IMR-90 (cell line): Measurements from ENCODE around the gene PDE4B. TPM values are rescaled to one million over a fixed set of nuclear protein-coding genes. Genes with fewer than 3 reads are reported as not detected.

Experiments
- ATAC-seq: fragments of 200-7000 bp; cut with Tn5 transposase; 2 replicates; pipeline ENCODE4 v1.9.1; 2020; ENCODE audit warnings: low read depth, mild to moderate bottlenecking, moderate library complexity
- BruUV-seq: library from RNA; stranded (reverse); fragments of 400-500 nt; replicated peaks from 2 replicates; lab custom pipeline; 2021; lab: Mats Ljungman, UMichigan
- CTCF ChIA-PET: fragments of 300-600 bp; formaldehyde crosslinking; extraction: SDS; loops from one replicate; lab custom pipeline; 2021; ENCODE audit warnings: antibody characterized with exemption; lab: Yijun Ruan, JAX
- POLR2A ChIA-PET: fragments of 300-600 bp; sonication (Branson Sonifier 250); formaldehyde crosslinking; loops from one replicate; lab custom pipeline; 2022; ENCODE audit warnings: antibody characterized with exemption; ENCODE audit not compliant: unreplicated experiment; lab: Charles Lee
- DNase-seq: peaks from one replicate; pipeline ENCODE4 v3.0.0; 2013
- H2AFZ ChIP-seq: replicated peaks from 2 replicates; pipeline ENCODE3; 2013; ENCODE audit warnings: low read length, mild to moderate bottlenecking; ENCODE audit not compliant: poor library complexity
- H2AK5ac ChIP-seq: 2 replicates; pipeline ENCODE4 v1.6.1; 2013; ENCODE audit warnings: low read depth, low read length, inconsistent platforms
- H2AK9ac ChIP-seq: replicated peaks from 2 replicates; pipeline ENCODE3; 2013; ENCODE audit warnings: mild to moderate bottlenecking, low read depth, low read length, moderate library complexity; ENCODE audit not compliant: poor library complexity
- H2BK120ac ChIP-seq: 2 replicates; pipeline ENCODE4 v1.6.1; 2013; ENCODE audit warnings: low read depth, low read length, inconsistent platforms
- H2BK15ac ChIP-seq: 3 replicates; pipeline ENCODE4 v1.6.1; 2013; ENCODE audit warnings: low read depth, low read length, inconsistent platforms
- H2BK20ac ChIP-seq: 2 replicates; pipeline ENCODE4 v1.6.1; 2013; ENCODE audit warnings: low read depth, mild to moderate bottlenecking, inconsistent platforms, low read length, moderate library complexity
- H2BK5ac ChIP-seq: 2 replicates; pipeline ENCODE4 v1.6.1; 2013; ENCODE audit warnings: mild to moderate bottlenecking, low read depth, low read length, inconsistent platforms; ENCODE audit not compliant: poor library complexity, severe bottlenecking
- H3K14ac ChIP-seq: replicated peaks from 2 replicates; pipeline ENCODE4 v1.6.1; 2013; ENCODE audit warnings: low read depth, low read length, inconsistent platforms
- H3K18ac ChIP-seq: 2 replicates; pipeline ENCODE4 v1.6.1; 2013; ENCODE audit warnings: low read depth, low read length, control low read depth
- H3K23ac ChIP-seq: 2 replicates; pipeline ENCODE4 v1.6.1; 2013; ENCODE audit warnings: low read depth, low read length, inconsistent platforms
- H3K27ac ChIP-seq: 2 replicates; pipeline ENCODE4 v1.5.1; 2013; ENCODE audit warnings: mild to moderate bottlenecking, control low read depth, low read length; ENCODE audit not compliant: insufficient read depth
- H3K27me3 ChIP-seq: 2 replicates; pipeline ENCODE4 v1.6.1; 2013; ENCODE audit warnings: low read length; ENCODE audit not compliant: control insufficient read depth, insufficient read depth
- H3K36me3 ChIP-seq: 2 replicates; pipeline ENCODE4 v1.6.1; 2013; ENCODE audit warnings: low read length, mixed read lengths; ENCODE audit not compliant: control insufficient read depth, insufficient read depth
- H3K4ac ChIP-seq: 2 replicates; pipeline ENCODE4 v1.6.1; 2013; ENCODE audit warnings: low read depth, low read length, inconsistent platforms
- H3K4me1 ChIP-seq: 2 replicates; pipeline ENCODE4 v1.6.1; 2013; ENCODE audit warnings: low read length, mixed read lengths; ENCODE audit not compliant: control insufficient read depth, insufficient read depth
- H3K4me2 ChIP-seq: 2 replicates; pipeline ENCODE4 v1.6.1; 2013; ENCODE audit warnings: low read depth, mild to moderate bottlenecking, control low read depth, low read length, moderate library complexity
- H3K4me3 ChIP-seq: 2 replicates; pipeline ENCODE4 v1.5.1; 2013; ENCODE audit warnings: low read depth, mild to moderate bottlenecking, control low read depth, low read length, moderate library complexity; ENCODE audit not compliant: insufficient read depth
- H3K56ac ChIP-seq: 2 replicates; pipeline ENCODE4 v1.6.1; 2013; ENCODE audit warnings: low read length, inconsistent platforms; ENCODE audit not compliant: insufficient read depth; ENCODE audit errors: extremely low read depth
- H3K79me1 ChIP-seq, 2 experiments: 2 replicates each; pipeline ENCODE4 v1.6.1; 2013; ENCODE audit warnings: low read length in 2 of 2, inconsistent platforms in 1 of 2, low read depth in 1 of 2
- H3K9ac ChIP-seq: 2 replicates; pipeline ENCODE4 v1.6.1; 2013; ENCODE audit warnings: low read depth, low read length, control low read depth
- H3K9me1 ChIP-seq: 2 replicates; pipeline ENCODE4 v1.6.1; 2013; ENCODE audit warnings: low read length, inconsistent platforms; ENCODE audit not compliant: insufficient read depth
- H3K9me3 ChIP-seq: 2 replicates; pipeline ENCODE4 v1.6.1; 2013; ENCODE audit warnings: low read length; ENCODE audit not compliant: control insufficient read depth, insufficient read depth
- H4K20me1 ChIP-seq: 2 replicates; pipeline ENCODE4 v1.6.1; 2013; ENCODE audit warnings: low read length, inconsistent platforms; ENCODE audit not compliant: insufficient read depth
- H4K5ac ChIP-seq: 2 replicates; pipeline ENCODE4 v1.6.1; 2013; ENCODE audit warnings: mild to moderate bottlenecking, low read depth, low read length, control low read depth
- H4K8ac ChIP-seq, 2 experiments: 2 replicates each; pipeline ENCODE4 v1.6.1; 2013; ENCODE audit warnings: low read depth in 2 of 2, low read length in 2 of 2, control low read depth in 1 of 2, inconsistent platforms in 1 of 2
- H4K91ac ChIP-seq: 2 replicates; pipeline ENCODE4 v1.6.1; 2013; ENCODE audit warnings: low read depth, low read length, inconsistent platforms; ENCODE audit not compliant: insufficient read depth
- BHLHE40 ChIP-seq: fragments of 150-350 bp; IDR thresholded peaks from 2 replicates; pipeline ENCODE4 v1.6.1; 2016; ENCODE audit warnings: mild to moderate bottlenecking, low read depth, low read length
- MXI1 ChIP-seq: IDR thresholded peaks from 2 replicates; pipeline ENCODE4 v1.6.1; 2012; ENCODE audit warnings: low read depth, mild to moderate bottlenecking, low read length, moderate library complexity, borderline replicate concordance
- RCOR1 ChIP-seq: IDR thresholded peaks from 2 replicates; pipeline ENCODE4 v1.6.1; 2012; ENCODE audit warnings: mild to moderate bottlenecking, low read length, improper control_type of control experiment; ENCODE audit not compliant: insufficient replicate concordance
- WGBS, 2 experiments: methylation state at CpG; one replicate each; pipeline versions ENCODE4 v1.1.5 to v1.1.7; 2013; ENCODE audit warnings: missing lambda C conversion rate in 2 of 2; ENCODE audit not compliant: insufficient read length in 1 of 2; ENCODE audit errors: extremely low coverage in 2 of 2; 5-methylcytosine and 5-hydroxymethylcytosine counted together
- dilution Hi-C: fragments of 300-500 bp; cut with HindIII; formaldehyde crosslinking; loops from one replicate; pipeline ENCODE4 v1.14.3; 2018; ENCODE audit warnings: low sequenced_read_pairs; ENCODE audit not compliant: unreplicated experiment
- in situ Hi-C: fragments of 300-500 bp; cut with MboI; formaldehyde crosslinking; loops from 3 replicates; pipeline ENCODE4 v1.14.3; 2019; ENCODE audit warnings: low sequenced_read_pairs, inconsistent platforms, mixed read lengths
- intact Hi-C: fragments of 100-400 bp; cut with micrococcal nuclease; formaldehyde crosslinking; loops from 2 replicates; pipeline ENCODE4 v1.10.0; 2022
- polyA plus RNA-seq, 3 experiments: library from polyadenylated mRNA; depleted of rRNA; stranded (reverse); fragments of >200 nt; gene quantifications; 2 replicates each; pipeline ENCODE4 v1.2.3, GENCODE V29; 2012; ENCODE audit warnings: low replicate concordance in 1 of 3
- total RNA-seq: library from RNA; depleted of rRNA; stranded (reverse); fragments of >200 nt; gene quantifications from 2 replicates; pipeline ENCODE4 v1.2.3, GENCODE V29; 2012
- TF ChIP-seq, protein P1 (sequence below): conservative IDR thresholded peaks from 2 replicates; pipeline ENCODE4 v1.5.1; 2012; ENCODE audit warnings: mild to moderate bottlenecking, low read depth, low read length, improper control_type of control experiment

The PDE4B gene
- total and polyA plus RNA-seq, 2 of the 4 experiments (the other 2 are of a cell fraction): 5.8 to 21.3 TPM

DNA sequence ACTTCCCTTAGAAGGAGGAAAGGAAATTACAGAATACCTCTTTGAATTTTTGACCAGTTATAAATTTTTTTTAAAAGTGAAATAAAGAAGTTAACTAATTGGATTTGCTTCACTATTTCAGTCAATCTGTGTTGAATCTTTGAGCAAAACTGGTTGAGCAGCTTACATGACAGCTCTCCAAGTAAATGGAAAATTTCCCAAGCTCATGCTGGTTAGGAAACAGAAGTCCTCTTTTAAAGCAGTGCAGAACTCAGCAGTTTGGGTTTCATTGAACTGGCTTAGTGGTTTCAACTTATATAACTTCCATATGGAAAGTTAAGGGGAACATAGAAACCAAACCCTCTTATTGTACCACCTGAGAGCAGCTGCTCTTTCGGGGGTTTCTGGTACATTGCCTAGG, 250.5 kb downstream of the PDE4B start:
- Histone ChIP-seq H3K9me1 (no peaks in the 10 kb centered on the region), H3K4ac (no peak overlapping the region), H3K4me2 (no peak overlapping the region), H2AK5ac (no peak overlapping the region), H2BK15ac (no peak overlapping the region), H3K4me1 (no peaks in the 10 kb centered on the region), H2AFZ (no peak overlapping the region), H3K79me1 (no peaks in the 10 kb centered on the region), H3K27ac (no peak overlapping the region), H2AK9ac (no peak overlapping the region), H3K4me3 (no peak overlapping the region), H3K36me3 (no peaks in the 10 kb centered on the region), H2BK20ac (no peak overlapping the region), H3K14ac (no peak overlapping the region), H3K9me3 (no peaks in the 10 kb centered on the region), H2BK5ac (no peak overlapping the region), H3K23ac (no peak overlapping the region), H2BK120ac (no peak overlapping the region), H3K18ac (no peak overlapping the region), H3K9ac (no peak overlapping the region), H3K27me3 (no peaks in the 10 kb centered on the region; the same call in 1 of the 2 replicates), H4K8ac (no peak overlapping the region), H4K91ac (no peak overlapping the region), H3K56ac (no peak overlapping the region), H4K20me1 (no peaks in the 10 kb centered on the region), H4K5ac (no peak overlapping the region)
- intact Hi-C loops (no loop called here), in situ Hi-C loops (no loop called here), dilution Hi-C loops (no loop called here)
- TF ChIP-seq, protein P1, sequence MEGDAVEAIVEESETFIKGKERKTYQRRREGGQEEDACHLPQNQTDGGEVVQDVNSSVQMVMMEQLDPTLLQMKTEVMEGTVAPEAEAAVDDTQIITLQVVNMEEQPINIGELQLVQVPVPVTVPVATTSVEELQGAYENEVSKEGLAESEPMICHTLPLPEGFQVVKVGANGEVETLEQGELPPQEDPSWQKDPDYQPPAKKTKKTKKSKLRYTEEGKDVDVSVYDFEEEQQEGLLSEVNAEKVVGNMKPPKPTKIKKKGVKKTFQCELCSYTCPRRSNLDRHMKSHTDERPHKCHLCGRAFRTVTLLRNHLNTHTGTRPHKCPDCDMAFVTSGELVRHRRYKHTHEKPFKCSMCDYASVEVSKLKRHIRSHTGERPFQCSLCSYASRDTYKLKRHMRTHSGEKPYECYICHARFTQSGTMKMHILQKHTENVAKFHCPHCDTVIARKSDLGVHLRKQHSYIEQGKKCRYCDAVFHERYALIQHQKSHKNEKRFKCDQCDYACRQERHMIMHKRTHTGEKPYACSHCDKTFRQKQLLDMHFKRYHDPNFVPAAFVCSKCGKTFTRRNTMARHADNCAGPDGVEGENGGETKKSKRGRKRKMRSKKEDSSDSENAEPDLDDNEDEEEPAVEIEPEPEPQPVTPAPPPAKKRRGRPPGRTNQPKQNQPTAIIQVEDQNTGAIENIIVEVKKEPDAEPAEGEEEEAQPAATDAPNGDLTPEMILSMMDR: no peak
- TF ChIP-seq BHLHE40: no peak
- no peak for TF ChIP-seq RCOR1
- TF ChIP-seq MXI1: no peak
- ATAC-seq (no peak), DNase-seq (no peak)
- ChIA-PET POLR2A (no interaction called here), CTCF (no interaction called here)
- BruUV-seq: no TSS peak
- no CpG with 5 or more reads among the region's 1 CpG for WGBS, 2 experiments
